Measurements from ENCODE around the gene TMEM207.

TMEM207 gene

DNA sequence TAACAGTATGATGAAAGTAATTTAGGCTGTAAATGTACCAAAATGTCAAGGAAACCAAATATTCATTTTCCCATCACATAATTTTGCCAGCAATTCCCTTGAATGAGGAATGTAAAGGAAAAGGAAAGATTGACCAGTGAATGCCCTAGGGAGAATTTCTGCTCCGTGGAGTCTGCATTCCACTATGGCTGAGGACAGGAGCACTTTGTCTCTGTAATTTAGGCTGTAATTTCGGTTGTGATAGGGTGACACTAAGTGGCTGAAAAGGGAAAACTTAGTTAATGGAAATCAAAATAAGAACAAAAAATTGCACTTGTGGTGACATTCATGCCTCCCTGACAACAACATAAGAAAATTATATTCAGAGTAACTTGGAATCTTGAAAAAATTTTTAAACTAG lies 8.3 kb upstream of the TMEM207 start:
- H3K27ac ChIP-seq: no peak overlapping the region
- no peak for TF ChIP-seq POLR2AphosphoS5 (IDR thresholded peaks at IDR 0.05; ENCODE audit: borderline replicate concordance, low read depth, low read length)
- no peak for TF ChIP-seq EZH2 (IDR thresholded peaks at IDR 0.05)
- TF ChIP-seq FOXP2 (optimal IDR thresholded peaks at IDR 0.05; ENCODE audit: control extremely low read depth, extremely low read length, insufficient read depth): no peak
- H3K36me3 ChIP-seq (ENCODE audit: insufficient read depth, low read length): no peaks in the 10 kb centered on the region
- peak overlapping the region; percentile 19 for H3K4me3 ChIP-seq
- no peak overlapping the region for H3K9ac ChIP-seq (ENCODE audit: insufficient read length)
- no peak for DNase-seq (ENCODE audit: low read depth, low spot score)
- no peaks in the 10 kb centered on the region for H3K9me3 ChIP-seq (ENCODE audit: low read depth, low read length)

DNA sequence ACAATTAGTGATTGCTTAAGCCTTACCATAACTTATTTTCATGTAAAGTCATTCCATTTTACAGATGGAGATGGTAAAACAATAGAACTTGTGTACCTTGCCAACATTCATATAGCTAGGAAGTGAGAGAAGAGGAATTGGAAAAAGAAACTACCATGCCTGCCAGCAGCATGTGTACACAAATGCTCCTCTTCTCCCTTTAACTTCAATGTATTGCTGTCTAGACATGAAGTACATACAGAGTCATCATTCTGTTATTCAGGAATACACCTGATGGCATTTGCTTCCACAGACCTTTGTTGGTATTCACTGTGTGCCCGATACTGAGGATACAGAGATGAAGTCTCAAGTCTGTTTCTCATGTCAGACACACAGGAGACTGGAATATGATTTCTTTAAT lies 7.1 kb upstream of the TMEM207 start:
- Histone ChIP-seq H3K36me3 (ENCODE audit: insufficient read depth, low read length) (no peaks in the 10 kb centered on the region), H3K27ac (no peak overlapping the region), H3K9ac (ENCODE audit: insufficient read length) (no peak overlapping the region), H3K4me3 (no peak overlapping the region), H3K9me3 (ENCODE audit: low read depth, low read length) (no peaks in the 10 kb centered on the region)
- no peak for TF ChIP-seq POLR2AphosphoS5 (IDR thresholded peaks at IDR 0.05; ENCODE audit: borderline replicate concordance, low read depth, low read length)
- no peak for TF ChIP-seq FOXP2 (optimal IDR thresholded peaks at IDR 0.05; ENCODE audit: control extremely low read depth, extremely low read length, insufficient read depth)
- TF ChIP-seq EZH2 (IDR thresholded peaks at IDR 0.05): no peak
- DNase-seq (ENCODE audit: low read depth, low spot score): no peak

- no peak for TF ChIP-seq POLR2AphosphoS5 (IDR thresholded peaks at IDR 0.05; ENCODE audit: borderline replicate concordance, low read depth, low read length)
- Histone ChIP-seq H3K9ac (ENCODE audit: insufficient read length) (no peak overlapping the region), H3K36me3 (ENCODE audit: insufficient read depth, low read length) (no peaks in the 10 kb centered on the region), H3K4me3 (no peak overlapping the region), H3K27ac (no peak overlapping the region), H3K9me3 (ENCODE audit: low read depth, low read length) (no peaks in the 10 kb centered on the region)
- DNase-seq (ENCODE audit: low read depth, low spot score): no peak
These were observed 6.1 kb upstream of the TMEM207 start for GRCh38 chr3:190455828-190456227.

DNA sequence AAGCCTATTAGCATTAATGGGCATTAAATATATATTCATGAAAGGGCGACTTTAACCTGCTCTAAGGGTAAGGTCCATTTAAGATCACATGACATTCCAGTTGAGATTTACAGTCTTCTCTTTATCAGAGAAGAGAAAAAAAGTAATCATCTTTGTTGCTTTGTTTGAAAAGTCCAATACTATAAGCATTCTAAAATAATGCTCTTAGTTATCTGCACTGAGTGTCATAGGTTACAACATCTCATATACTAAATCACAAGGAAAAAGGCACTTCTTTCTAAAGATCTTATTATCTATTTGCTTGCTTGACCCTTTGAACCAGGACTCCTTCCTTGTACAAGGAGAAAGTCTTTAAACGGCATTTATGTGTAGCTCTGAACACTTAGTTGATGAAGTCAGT lies 1.4 kb downstream of the TMEM207 start:
- DNase-seq (ENCODE audit: low read depth, low spot score): no peak
- H3K9ac ChIP-seq (ENCODE audit: insufficient read length): no peak overlapping the region
- no peaks in the 10 kb centered on the region for H3K9me3 ChIP-seq (ENCODE audit: low read depth, low read length)
- no peaks in the 10 kb centered on the region for H3K36me3 ChIP-seq (ENCODE audit: insufficient read depth, low read length)
- H3K27ac ChIP-seq: 0 out of 2 replicates have a peak overlapping the region, but pooled peaks have one; percentile 6
- TF ChIP-seq EZH2 (IDR thresholded peaks at IDR 0.05): no peak
- TF ChIP-seq POLR2AphosphoS5 (IDR thresholded peaks at IDR 0.05; ENCODE audit: borderline replicate concordance, low read depth, low read length): no peak
- no peak for TF ChIP-seq FOXP2 (optimal IDR thresholded peaks at IDR 0.05; ENCODE audit: control extremely low read depth, extremely low read length, insufficient read depth)
- H3K4me3 ChIP-seq: no peak overlapping the region

GRCh38 chr3:190446573-190447279 lies 3.0 kb downstream of the TMEM207 start:
- peak overlapping the region; percentile 33 for H3K9ac ChIP-seq (ENCODE audit: insufficient read length)
- no peak for TF ChIP-seq EZH2 (IDR thresholded peaks at IDR 0.05)
- H3K9me3 ChIP-seq (ENCODE audit: low read depth, low read length): no peaks in the 10 kb centered on the region
- no peak for DNase-seq (ENCODE audit: low read depth, low spot score)
- no peaks in the 10 kb centered on the region for H3K36me3 ChIP-seq (ENCODE audit: insufficient read depth, low read length)
- H3K27ac ChIP-seq: peak overlapping the region; percentile 63
- peak overlapping the region; percentile 31; the same call in 1 of the 2 replicates for H3K4me3 ChIP-seq

- DNase-seq (ENCODE audit: low read depth, low spot score): no peak
- H3K4me3 ChIP-seq: no peak overlapping the region
These were observed 5.0 kb downstream of the TMEM207 start for GRCh38 chr3:190444576-190445145.

DNA sequence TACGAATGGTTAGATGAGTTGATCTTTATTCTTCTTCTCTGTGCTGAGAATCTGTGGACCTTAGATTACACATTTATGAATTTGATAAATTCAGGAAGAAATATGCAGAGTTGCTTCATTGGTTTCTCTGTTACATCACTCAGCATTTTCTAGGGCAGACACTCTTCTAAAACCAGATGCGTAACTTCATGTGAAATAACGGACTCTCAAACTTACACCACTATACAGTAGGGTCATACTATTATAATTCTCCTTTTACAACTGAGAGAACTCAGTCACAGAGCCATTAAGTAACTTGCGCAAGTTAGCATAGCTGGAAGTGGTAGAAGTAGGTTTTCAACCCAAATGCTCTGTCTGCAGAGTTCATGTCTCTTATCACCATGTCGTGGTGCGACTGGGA lies 5.7 kb downstream of the TMEM207 start:
- no peak for DNase-seq (ENCODE audit: low read depth, low spot score)
- Histone ChIP-seq H3K9me3 (ENCODE audit: low read depth, low read length) (no peaks in the 10 kb centered on the region), H3K36me3 (ENCODE audit: insufficient read depth, low read length) (no peaks in the 10 kb centered on the region), H3K9ac (ENCODE audit: insufficient read length) (peak overlapping the region; percentile 23), H3K27ac (peak overlapping the region; percentile 68), H3K4me3 (0 out of 2 replicates have a peak overlapping the region, but pooled peaks have one; percentile 2)
- TF ChIP-seq POLR2AphosphoS5 (IDR thresholded peaks at IDR 0.05; ENCODE audit: borderline replicate concordance, low read depth, low read length) (no peak), FOXP2 (optimal IDR thresholded peaks at IDR 0.05; ENCODE audit: control extremely low read depth, extremely low read length, insufficient read depth) (no peak), EZH2 (IDR thresholded peaks at IDR 0.05) (no peak)

More at GRCh38 chr3:190444576-190445145, 5.0 kb downstream of the TMEM207 start:
- TF ChIP-seq POLR2AphosphoS5 (IDR thresholded peaks at IDR 0.05; ENCODE audit: borderline replicate concordance, low read depth, low read length) (no peak), FOXP2 (optimal IDR thresholded peaks at IDR 0.05; ENCODE audit: control extremely low read depth, extremely low read length, insufficient read depth) (no peak), EZH2 (IDR thresholded peaks at IDR 0.05) (no peak)
- H3K36me3 ChIP-seq (ENCODE audit: insufficient read depth, low read length): no peaks in the 10 kb centered on the region
- H3K9me3 ChIP-seq (ENCODE audit: low read depth, low read length): no peaks in the 10 kb centered on the region
- H3K27ac ChIP-seq: peak overlapping the region; percentile 68
- no peak overlapping the region for H3K9ac ChIP-seq (ENCODE audit: insufficient read length)

- no peak overlapping the region for H3K4me3 ChIP-seq
- H3K9ac ChIP-seq (ENCODE audit: insufficient read length): peak overlapping the region; percentile 23
- no peak for TF ChIP-seq EZH2 (IDR thresholded peaks at IDR 0.05)
- TF ChIP-seq POLR2AphosphoS5 (IDR thresholded peaks at IDR 0.05; ENCODE audit: borderline replicate concordance, low read depth, low read length): no peak
- no peak for TF ChIP-seq FOXP2 (optimal IDR thresholded peaks at IDR 0.05; ENCODE audit: control extremely low read depth, extremely low read length, insufficient read depth)
- H3K27ac ChIP-seq: peak overlapping the region; percentile 68
- peak; percentile 73 for DNase-seq (ENCODE audit: low read depth, low spot score)
- no peaks in the 10 kb centered on the region for H3K36me3 ChIP-seq (ENCODE audit: insufficient read depth, low read length)
- H3K9me3 ChIP-seq (ENCODE audit: low read depth, low read length): no peaks in the 10 kb centered on the region
These were observed 6.4 kb downstream of the TMEM207 start for GRCh38 chr3:190443257-190443656.

GRCh38 chr3:190442240-190442639 lies 7.5 kb downstream of the TMEM207 start:
- Histone ChIP-seq H3K9ac (ENCODE audit: insufficient read length) (no peak overlapping the region), H3K36me3 (ENCODE audit: insufficient read depth, low read length) (no peaks in the 10 kb centered on the region)
- TF ChIP-seq EZH2 (IDR thresholded peaks at IDR 0.05) (no peak), FOXP2 (optimal IDR thresholded peaks at IDR 0.05; ENCODE audit: control extremely low read depth, extremely low read length, insufficient read depth) (no peak)

More at GRCh38 chr3:190442240-190442639, 7.5 kb downstream of the TMEM207 start:
- Histone ChIP-seq H3K4me3 (no peak overlapping the region), H3K27ac (no peak overlapping the region), H3K9me3 (ENCODE audit: low read depth, low read length) (no peaks in the 10 kb centered on the region)
- no peak for DNase-seq (ENCODE audit: low read depth, low spot score)

Measured in SK-N-MC (cell line).